Activated T-cell treated with anti-CD3 and anti-CD28 coated beads for 1 hour (primary cell): Measurements from ENCODE around the gene EMX1.

Source experiments
- DNase-seq: peaks from one replicate; pipeline ENCODE4 v3.0.0-alpha.2; 2020; ENCODE audit warnings: low read depth

EMX1 gene

DNA sequence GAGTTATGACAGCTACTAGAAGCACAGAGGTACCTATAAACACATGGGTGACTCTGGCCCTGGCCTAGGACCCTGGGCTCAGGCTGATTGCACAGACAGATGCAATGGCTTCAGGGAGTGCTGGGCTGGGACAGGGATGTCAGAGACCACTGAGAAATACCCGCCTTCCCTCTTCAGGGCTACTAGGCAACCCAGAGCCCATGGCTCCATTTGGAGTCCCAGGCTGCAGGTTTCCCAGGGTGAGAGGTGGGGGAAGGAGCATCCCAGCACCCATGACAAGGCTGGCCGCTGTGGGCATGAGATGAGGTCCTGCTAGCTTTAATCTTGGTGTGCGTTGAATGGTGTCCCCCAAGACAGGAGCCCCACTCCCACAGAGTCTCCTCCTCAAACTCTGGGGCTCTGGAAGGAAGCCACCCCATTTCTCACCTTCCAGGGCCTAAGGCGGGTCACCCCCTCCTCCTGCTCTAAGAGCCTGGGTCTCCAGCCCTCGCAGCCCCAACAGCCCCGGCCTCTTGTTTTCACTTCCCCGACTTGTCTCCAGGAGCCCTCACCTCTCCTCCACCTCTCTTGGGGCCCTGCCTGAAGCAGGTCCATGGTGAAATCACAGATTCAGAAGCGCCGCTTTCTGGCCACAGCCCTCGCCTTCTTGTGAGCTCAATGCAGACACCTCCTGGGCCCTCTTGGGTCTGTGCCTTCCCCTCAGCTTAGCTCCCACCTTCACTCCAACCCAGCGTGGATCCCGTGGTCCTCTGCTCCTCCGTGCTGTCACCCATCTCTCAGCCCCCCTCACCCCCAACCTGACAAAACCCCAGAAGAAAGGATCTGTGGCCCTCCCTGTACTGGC lies 41.4 kb downstream of the EMX1 start:
- DNase-seq: no peak

DNA sequence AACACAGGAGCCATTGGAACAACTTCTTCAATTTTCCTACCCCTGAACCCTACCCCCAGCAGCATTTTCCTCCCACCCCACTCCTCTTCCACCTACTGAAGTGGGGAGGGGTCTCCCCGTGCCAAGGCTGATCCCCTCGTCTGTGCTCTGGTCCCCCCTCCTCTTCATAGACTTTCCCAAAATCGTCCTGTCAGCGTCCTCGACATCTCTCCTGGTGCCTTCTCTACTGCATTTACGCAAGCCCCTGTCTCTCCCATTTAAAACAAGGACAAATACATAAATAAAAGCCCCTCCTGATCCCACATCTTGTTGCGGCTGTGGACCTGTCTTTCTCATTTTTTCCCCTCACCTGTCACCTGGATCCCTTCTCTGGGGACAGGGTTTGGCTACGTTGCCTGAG lies 42.2 kb downstream of the EMX1 start:
- no peak for DNase-seq

DNA sequence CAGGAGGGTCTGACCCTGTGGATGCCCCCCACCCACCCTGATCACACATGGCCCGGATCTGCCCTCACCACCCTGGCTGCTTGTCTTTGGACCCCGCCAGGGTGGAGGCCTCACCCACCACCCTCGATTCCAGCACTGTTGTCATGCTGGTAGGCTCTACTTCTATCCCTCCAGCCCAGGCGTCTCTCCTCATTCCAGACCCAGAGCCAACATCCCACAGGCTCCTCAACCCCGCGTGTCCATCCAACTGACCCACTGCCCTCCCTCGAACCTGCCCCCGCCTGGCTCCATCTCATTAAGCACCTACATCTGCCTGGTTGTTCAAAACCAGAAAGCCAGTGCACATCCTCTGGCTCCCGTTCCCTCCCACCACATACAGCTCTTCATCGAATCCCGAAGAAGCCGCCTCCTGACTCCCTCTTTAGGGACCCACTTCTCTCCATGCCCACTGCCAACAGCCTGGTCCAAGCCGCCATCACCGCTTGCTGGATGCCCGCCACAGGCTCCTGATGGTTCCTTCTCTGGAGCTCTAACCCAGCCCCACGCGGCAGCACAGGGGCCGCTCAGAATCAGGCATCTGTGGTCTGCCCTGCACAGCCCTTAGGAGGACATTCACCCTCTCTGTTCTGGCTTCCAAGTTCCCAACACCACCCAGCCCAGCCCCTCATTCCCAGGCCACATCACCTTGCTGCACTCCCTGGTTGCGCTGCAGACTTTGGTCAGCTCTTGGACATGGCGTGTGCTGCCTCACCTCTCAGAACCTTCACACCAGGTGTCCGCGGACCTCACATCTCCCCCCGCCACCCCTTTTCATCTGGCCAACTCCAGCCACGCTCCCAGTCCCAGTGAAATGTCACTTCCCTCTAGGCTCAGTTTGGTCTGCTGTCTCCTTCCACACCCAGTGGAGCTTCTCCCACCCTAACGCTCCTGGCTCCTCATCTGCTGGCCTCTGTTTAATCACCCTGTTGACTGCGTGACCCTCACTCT lies 43.0 kb downstream of the EMX1 start:
- no peak for DNase-seq

DNA sequence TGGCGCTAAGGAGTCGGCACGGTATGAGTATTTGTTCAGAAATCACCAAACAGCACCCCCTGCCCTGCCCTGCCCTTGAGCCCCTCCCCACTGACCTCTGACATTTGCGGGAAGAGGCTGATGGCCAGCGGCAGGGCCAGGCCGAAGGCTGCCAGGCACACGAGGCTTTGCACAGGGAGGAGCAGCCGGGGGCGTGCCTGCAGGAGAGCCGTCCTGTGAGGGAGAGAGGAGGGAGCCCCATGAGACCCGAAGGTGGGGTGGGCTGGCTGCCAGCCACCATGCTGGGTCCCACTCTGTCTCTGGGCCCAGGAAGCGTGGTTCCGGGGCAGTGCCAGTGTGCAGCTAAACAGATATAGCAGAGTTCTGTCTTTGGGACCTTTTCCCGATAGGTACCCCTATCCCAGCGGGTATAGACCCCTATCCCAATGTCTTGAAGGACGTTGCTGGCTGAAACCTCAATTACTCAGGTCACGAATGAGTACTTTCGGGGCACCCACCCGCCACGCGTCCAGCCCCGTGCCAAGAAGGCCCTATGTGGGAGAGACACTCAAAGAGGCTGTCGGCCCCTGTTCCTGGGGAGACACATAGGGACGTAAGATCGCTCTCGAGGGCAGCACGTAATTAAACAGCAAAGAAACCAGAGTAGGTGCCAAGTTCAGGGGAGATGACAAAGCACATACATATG lies 43.9 kb downstream of the EMX1 start:
- no peak for DNase-seq

DNA sequence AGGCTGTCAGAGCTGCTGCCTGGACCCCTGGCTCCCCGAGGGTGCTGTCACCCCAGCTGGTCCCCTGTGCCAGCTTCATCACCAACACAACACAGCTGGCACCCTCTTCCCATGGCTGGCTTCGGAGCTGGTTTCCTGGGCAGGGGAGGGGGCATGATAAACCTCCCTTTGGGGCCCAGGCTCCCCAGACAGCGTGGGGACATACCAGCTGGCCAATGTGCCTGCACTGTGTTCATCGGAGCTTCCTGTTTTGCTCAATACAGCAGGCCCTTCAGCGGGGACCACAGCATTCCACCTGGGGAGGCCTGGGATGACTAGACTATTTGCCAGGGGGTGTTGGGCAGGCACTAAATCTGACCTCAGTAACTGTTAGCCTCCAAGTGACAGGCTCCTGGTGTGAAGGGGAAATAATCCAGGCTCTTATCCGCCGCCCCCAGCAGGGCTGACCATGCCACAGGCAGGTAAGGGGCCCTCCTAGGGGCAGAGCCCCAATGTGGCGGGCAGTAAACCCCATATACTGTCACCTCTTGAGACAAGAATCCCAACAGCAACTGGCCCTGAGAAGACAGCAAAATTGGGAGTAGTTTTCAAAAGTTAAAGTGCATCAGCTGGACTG lies 44.6 kb downstream of the EMX1 start:
- DNase-seq: no peak

DNA sequence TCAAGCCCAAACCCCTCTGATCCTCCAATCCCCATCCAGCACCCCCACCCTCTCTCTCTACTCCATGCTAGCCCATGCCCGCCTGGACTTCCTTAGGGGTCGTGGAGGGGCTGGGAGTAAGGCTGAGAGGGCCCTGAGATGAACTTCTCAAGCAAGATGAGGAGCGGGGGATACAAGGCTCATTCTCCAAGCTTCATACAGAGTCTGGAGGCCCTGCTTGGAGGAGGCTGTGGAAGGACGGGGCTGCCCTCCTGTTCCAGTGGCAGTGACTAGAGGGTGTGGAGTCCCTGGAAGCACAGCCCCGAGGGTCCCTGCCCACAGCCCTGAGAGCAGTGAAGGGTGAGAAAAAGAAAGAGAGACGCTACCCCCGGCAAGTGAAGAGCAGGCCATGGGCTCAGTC lies 45.6 kb downstream of the EMX1 start:
- DNase-seq: no peak

DNA sequence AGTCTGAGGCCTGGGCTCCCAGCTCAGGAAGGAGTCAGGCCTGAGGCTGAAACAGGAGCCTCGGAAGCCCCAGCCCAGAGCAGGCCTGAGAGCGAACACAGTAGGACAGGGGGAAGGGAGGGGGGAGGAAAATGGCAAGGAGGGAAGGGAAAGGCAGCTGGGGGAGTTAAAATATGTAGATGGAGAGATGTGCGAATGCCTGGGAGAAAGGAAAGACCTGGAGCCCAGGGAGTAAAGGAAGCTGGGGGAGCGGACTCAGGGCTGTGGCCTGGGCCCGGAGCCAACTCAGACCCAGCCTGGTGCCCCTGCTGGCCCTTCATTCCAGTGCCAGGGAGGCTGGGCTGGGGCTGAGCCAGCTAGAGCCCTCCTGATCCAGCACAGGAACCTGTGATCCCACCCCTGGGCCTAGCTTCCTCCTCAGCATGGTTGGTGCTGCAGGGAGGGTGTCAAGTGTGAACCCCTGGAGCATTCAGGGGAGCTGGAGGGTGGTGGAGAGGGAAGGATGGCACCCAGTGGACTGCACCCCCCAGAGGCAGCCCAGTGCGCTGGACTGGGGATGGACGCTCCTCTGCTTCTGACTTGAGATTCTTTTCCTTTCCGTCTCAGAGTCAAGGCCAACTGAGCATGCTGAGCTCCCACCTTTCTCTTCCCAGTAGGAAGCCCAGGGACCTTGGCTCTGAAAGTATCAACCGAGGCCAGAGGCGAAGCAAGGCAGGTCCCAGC lies 46.3 kb downstream of the EMX1 start:
- DNase-seq: no peak

DNA sequence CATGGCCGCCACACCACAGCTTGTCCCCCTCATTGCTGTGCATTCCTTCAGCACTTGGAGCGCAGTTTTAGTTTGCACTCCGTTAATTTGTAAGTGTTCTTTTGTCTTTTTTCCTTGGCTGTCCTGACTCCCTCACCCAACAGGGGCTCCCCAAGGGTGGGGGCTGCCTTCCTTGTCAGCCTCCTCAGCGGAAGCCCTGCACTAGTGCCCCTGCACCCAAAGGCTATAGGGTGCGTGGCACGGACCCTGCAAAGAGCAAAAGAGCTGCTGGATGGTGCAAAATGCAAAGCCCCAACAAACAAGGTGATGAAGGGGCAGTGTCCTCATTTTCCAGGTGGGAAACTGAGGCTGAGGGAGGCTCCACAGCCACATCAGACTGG lies 46.8 kb downstream of the EMX1 start:
- DNase-seq: no peak

DNA sequence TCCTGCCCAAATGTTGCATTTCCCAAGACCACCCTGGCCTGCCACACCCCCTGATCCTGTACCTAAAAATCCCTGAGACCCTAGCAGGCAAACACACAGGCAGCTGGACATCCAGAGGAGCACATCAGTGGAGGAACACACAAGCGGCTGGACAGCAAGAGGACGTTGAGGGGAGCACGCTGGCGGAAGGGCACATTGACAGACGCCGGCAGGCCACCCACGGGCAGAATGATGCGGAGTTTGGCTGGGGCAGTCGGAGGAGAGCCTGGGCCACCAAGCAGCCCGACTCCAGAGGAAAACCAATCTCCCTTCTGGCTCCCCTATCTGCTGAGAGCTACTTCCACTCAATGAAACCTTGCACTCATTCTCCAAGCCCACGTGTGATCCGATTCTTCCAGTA lies 47.7 kb downstream of the EMX1 start:
- DNase-seq: no peak

DNA sequence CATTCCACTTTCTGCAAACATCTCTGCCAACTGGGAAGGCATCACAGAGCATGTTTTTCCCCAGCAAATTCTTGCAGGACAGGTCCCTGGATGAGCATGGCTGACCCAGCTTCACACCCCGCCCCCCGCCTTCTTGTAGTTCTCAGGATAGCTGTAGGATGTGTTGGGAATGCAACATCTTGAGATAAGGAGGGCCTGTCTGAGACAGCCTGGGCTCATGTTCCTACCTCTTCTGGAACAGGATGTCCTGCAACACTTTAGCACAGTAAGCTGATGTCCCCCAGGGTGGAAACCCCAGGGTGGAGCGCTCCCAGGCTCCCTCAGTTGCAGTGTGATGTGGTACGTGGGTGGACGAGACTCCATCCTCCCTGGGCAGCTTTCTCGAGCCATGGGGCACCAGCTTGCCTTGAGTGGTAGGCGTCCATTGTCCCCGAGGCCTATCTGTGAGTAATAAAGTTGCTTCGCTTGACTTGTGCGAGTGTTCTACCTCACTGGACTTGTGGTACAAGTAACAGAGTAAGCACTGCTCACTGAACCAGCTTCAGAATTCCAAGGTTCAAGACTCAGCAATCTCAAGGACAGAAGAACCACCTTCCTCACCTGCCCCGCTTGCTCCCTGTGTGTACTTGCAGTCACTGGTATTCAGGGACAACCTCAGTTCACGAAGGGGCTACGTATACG lies 48.6 kb downstream of the EMX1 start:
- no peak for DNase-seq

DNA sequence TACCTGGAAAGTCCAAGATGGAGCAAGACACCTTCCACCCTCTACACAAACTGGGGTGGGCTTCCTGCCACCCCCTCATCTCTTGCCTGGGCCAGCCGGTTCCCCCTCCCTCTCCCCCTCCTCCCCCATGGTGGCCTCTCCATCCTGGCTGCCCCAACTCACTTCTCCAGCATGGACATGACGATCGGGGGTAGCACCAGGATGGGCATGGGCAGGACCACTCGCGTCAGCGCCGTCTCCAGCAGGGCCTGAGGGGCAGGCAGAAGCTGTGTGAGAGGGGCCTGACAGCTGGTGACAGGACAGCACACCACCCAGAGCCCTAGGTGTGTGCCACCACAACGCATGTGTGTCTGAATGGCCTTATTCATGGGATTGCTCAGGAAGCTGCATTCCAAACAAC lies 51.0 kb downstream of the EMX1 start:
- DNase-seq: no peak

DNA sequence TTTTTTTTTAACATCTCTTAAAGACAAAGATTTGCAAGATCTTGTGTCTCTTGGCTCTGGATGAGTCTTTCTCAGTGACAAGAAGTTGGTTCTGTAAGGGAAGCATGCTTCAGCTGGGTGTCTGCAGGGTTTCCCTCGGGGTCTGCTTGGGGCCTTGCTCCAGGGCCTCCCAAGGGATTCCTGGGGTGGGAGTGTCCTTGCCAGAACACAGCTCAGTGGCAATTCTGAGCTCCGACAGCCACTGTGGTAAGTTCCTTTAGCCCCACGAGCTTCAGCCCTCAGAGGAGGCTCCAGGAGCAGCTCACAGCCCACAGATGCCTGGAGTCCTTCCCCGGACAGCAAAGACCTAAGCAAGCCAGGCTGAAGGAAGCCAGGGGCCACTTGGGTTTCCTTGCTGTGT lies 52.4 kb downstream of the EMX1 start:
- DNase-seq: no peak

DNA sequence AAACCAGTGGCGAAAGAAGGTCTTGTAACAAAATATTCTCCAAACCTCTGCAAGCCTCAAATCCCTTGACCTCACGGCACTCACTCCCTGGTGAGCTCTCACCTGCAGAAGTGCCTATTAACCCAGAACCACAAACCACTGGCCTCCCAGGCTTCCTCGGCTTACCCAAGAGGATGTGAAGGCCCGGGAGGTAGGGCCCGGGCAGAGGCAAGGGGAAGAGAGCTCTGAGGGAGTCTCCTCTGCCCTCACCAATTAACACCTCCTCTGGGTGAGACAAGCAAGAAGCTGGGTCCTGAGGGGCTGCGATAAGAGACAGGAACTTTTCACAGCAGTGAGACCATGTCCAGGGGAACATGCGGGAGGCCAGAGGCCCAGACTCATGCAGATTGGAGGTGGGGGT lies 53.7 kb downstream of the EMX1 start:
- no peak for DNase-seq

DNA sequence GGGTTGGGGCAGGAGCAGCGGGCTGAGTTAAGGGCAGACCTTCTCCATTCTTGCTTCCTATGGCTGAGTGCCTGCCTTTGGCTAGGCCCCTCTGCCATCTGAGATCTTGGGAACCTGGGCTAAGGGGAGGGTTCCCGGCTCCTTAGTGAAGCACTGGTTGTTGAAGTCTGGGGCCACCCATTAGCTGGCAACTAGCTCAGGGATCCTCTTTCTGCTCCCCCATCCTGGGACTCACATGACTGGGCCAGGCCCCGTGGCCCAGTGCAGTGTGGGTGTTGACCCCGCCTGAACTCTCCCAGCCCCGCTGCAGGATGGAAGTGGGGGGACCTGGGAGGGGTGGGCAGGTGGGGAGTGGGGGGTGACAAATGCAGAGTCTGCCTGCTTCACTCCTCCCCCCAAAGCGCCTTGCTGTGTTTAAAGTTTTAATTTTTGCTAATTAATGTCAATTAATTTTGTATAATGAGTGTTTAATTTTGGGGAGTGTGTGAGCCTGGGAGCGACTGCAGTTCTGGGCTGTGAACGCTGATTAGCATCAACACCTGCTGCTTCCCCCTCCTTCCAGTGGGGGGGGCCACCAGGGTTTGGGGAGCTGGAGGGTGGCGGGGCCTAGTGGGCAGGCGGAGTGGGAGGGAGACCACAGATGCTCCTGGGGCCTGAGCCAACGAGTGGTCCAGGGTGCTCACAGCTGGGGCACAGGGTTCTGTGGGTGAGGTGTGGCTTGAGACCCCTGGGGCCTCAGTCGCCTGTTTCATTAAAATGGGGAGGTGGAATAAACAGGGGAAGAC lies 55.2 kb downstream of the EMX1 start:
- DNase-seq: no peak

DNA sequence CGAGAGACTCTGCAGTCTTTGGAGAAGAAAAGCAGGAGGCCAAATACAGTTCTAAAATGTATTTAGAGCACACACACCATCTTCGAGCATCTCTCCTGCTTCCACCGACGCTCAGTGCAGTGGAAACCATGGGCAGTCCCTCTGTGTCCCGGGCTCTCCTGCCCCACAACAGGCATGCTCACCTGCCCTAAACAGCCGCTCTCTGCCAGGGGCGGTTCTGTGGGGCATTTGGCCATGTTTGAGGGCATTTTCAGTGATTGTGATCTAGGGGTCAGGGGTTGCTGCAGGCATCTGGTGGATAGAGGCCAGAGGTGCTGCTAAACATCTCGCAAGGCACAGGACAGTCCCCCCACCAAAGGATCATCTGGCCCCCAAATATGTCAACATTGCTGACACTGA lies 55.8 kb downstream of the EMX1 start:
- no peak for DNase-seq

DNA sequence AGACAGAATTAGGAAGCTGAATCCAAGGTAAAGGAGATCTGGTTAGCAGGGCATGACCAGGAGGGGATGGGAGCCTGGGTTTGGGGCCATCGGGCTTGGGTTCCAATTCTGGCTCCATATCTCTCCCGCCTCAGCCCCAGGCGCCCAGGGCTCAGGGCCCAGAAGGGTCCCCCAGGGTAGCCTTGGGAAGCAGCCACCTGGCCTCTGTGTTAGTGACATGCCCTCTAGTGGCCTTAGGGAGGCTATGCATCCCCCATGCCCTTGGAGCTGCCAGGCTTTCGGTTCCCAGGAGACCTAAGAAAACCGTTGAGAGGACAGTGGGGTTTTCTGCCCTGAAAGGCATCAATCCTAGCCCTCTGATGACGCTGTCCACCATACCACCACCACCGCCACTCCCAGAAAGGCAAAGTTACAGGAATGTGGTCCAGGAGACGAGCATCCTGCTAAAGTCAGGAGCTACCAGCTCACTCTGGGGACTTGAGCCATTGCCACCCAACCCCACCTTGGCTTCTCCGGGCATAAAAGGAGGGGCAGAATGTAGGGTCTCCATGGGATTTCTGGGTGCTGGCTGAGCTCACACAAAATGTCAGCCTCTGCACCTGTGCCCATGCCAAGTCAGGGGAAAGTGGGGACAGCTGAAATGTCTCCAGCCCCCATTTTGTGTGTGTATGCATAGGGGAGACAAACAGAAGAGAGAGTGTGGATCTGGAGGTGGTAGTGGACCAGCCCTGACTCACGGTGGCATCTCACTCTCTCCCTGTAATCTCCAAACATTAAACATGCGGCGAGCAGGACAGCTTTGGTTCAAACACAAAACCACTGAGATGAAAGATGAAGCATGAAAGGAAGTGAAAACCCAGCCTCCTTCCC lies 56.5 kb downstream of the EMX1 start:
- peak; percentile 17 for DNase-seq

DNA sequence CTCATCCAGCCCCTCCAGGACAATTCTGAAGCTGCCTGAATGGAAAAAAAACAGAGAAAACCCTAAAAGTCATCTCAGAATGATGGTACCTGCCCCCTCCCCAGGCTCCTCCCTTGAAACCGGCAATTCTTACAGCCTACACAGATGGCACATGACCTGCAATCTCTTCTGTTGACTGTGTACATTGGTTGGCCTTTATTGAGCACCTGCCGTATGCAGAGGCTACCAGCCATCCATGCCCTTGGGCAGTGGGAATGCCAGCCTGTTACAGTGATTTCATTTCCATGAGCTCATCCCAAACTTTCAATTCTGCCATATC lies 57.1 kb downstream of the EMX1 start:
- DNase-seq: no peak

DNA sequence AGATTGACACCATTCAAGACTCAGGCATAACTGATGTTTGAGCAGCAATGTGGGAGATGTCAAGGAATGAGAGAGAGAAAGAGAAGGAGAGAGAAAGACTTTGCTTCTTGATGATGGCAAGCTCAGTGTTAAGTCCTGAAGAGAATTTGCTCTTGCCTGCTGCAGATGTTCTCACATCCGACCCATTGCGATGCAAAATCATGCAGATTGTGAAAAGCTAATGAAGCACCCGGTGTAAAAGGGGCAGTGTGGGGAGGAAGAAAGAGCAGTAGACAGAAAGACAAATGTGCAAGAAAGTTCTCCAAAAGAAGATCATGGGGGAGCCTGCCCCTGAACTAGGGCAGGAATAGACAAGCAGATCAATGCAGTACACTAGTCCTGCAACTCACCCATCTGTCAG lies 57.7 kb downstream of the EMX1 start:
- no peak for DNase-seq

DNA sequence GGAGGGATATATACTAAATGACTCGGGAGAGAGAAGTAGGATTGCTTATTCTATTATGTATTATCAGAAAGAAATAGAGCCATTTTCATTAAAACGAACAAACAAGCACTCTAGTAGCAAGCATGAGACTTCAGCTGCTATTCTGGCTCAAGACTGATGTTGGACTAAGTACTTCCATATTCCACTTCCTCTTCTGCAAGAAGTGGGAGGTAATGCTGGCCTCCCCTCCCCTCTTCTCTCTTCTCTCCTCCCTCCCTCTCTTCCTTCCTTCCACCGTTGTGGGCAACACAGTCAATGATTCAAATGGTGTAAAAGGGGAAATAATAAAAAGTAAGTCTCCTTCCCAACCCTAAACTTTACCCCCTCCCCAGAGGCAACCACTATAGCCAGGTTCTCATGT lies 62.6 kb downstream of the EMX1 start:
- DNase-seq: no peak
